Measurements from ENCODE around the gene RPL10. TPM values are rescaled to one million over a fixed set of nuclear protein-coding genes. Genes with fewer than 3 reads are reported as not detected.

The RPL10 gene
- total RNA-seq, 1 experiment from 2014 or later: 2,110 TPM

GRCh38 chrX:154420402-154420756, 22.2 kb downstream of the RPL10 start:
- Histone ChIP-seq H2BK5ac (ENCODE audit: insufficient read length, low read length) (no peak overlapping the region), H3K4me1 (ENCODE audit: insufficient read depth, low read length) (no peaks in the 10 kb centered on the region), H3K9me3 (ENCODE audit: control insufficient read depth, low read depth, low read length) (peaks cover 34% of the 10 kb centered on the region), H2BK15ac (ENCODE audit: low read depth, low read length) (no peak overlapping the region), H3K79me2 (ENCODE audit: insufficient read depth, low read length) (no peaks in the 10 kb centered on the region), H3K23me2 (ENCODE audit: insufficient read length, low read depth, low read length, poor library complexity, severe bottlenecking) (no peaks in the 10 kb centered on the region), H3K23ac (ENCODE audit: insufficient read length, low read depth, low read length) (no peak overlapping the region), H3K27me3 (ENCODE audit: insufficient read depth, low read length) (no peaks in the 10 kb centered on the region), H4K5ac (ENCODE audit: insufficient read length, low read depth, low read length) (no peak overlapping the region), H3K4me2 (ENCODE audit: insufficient read depth, insufficient read length, low read length) (no peak overlapping the region), H3K18ac (ENCODE audit: insufficient read length, low read depth, low read length) (no peak overlapping the region), H2BK120ac (ENCODE audit: low read depth, low read length, poor library complexity, severe bottlenecking) (no peak overlapping the region), H4K8ac (replicated peaks; ENCODE audit: insufficient read length, low read depth, low read length) (no peak overlapping the region), H2AFZ (ENCODE audit: low read length) (no peak overlapping the region), H2AK5ac (ENCODE audit: insufficient read length, low read length) (no peak overlapping the region), H3K9ac (ENCODE audit: extremely low read depth, insufficient read length, low read length) (no peak overlapping the region), H4K91ac (ENCODE audit: insufficient read length, low read depth, low read length) (no peak overlapping the region), H3K56ac (ENCODE audit: insufficient read length, low read depth, low read length) (no peak overlapping the region), H3K14ac (ENCODE audit: insufficient read depth, low read length) (no peak overlapping the region), H3K79me1 (ENCODE audit: insufficient read depth, low read depth, low read length, poor library complexity, severe bottlenecking) (no peaks in the 10 kb centered on the region), H3T11ph (ENCODE audit: low read length) (no peak overlapping the region), H3K4ac (ENCODE audit: low read depth, low read length) (no peak overlapping the region), H2BK12ac (ENCODE audit: insufficient read length, low read depth, low read length) (no peak overlapping the region), H2BK20ac (ENCODE audit: low read depth, low read length, poor library complexity, severe bottlenecking) (no peak overlapping the region), H4K20me1 (ENCODE audit: control insufficient read depth, insufficient read depth, insufficient read length) (no peaks in the 10 kb centered on the region), H3K27ac (ENCODE audit: insufficient read length, low read depth, low read length) (no peak overlapping the region)
- Mint-ChIP-seq H3K36me3 (ENCODE audit: insufficient read depth in 1 of 3, low read depth in 3 of 3) (peaks cover 11 to 19% (median 14%) of the 10 kb centered on the region in 3 experiments), H3K27me3 (ENCODE audit: low read depth) (no peaks in the 10 kb centered on the region), H3K4me1 (no peaks in the 10 kb centered on the region), H3K9me3 (peaks cover 64 to 73% of the 10 kb centered on the region in 2 experiments), H3K27ac (no peak overlapping the region), H3K4me3 (no peak overlapping the region)
- TF ChIP-seq CTCF (conservative IDR thresholded peaks at IDR 0.05): no peak
- DNase-seq: no peak
- WGBS (ENCODE audit: extremely low coverage, insufficient read length, low lambda C conversion rate): no CpG with 5 or more reads among the region's 10 CpGs
